HG02588 (cell line): Measurements from ENCODE around the gene RPAP3.

Experiments
- ATAC-seq: cut with Tn5 transposase; IDR thresholded peaks from one replicate; pipeline ENCODE4 v1.9.1; 2021; ENCODE audit warnings: mild to moderate bottlenecking, moderate library complexity; ENCODE audit not compliant: unreplicated experiment

The RPAP3 gene, protein sequence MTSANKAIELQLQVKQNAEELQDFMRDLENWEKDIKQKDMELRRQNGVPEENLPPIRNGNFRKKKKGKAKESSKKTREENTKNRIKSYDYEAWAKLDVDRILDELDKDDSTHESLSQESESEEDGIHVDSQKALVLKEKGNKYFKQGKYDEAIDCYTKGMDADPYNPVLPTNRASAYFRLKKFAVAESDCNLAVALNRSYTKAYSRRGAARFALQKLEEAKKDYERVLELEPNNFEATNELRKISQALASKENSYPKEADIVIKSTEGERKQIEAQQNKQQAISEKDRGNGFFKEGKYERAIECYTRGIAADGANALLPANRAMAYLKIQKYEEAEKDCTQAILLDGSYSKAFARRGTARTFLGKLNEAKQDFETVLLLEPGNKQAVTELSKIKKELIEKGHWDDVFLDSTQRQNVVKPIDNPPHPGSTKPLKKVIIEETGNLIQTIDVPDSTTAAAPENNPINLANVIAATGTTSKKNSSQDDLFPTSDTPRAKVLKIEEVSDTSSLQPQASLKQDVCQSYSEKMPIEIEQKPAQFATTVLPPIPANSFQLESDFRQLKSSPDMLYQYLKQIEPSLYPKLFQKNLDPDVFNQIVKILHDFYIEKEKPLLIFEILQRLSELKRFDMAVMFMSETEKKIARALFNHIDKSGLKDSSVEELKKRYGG

DNA sequence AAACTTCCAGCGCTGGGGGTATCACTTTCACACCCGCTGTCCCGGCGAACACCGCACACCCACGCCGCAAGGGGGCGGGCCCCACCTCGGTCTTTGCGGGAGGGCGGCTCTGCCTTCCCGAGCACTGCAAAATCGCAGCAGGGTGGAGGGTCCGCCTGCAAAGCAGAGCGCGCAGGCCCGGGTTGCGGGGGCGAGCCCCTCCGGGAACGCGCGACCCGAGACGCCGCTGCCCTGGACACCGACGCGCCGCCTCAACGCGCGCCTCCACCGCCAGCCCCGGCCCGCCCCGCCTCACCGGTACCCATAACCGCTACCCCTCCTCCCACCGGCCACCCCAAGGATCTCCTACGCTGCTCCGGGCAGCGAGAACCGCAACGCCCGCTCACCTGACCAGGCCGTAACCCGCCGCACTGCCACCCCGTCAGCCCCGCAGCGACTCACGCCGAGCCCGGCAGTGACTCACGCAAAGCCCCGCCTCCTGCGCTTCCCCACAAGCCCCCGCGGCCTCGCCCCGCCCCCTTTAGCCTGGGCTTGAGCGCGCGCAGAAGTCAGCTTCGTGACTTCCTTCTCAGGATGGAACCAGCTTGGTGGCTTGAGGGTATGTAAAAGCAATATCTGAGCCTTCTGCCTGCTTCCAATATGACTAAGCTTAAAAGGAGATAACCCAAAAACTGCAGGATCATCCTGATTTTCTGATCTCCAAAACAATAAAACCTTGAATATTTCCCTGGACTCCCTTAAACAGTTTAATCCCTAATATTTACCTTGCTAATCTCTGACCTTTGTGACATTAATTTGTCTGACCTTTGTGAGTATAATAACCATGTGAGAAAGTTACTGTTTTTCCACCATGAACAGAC, at the start of gene RPAP3:
Gene RPAP3 (minus strand): TSS at position 465 of the 860 bp plus-strand sequence. CDS start 3,190 bp downstream, outside the sequence.
- peak; percentile 85 for ATAC-seq

DNA sequence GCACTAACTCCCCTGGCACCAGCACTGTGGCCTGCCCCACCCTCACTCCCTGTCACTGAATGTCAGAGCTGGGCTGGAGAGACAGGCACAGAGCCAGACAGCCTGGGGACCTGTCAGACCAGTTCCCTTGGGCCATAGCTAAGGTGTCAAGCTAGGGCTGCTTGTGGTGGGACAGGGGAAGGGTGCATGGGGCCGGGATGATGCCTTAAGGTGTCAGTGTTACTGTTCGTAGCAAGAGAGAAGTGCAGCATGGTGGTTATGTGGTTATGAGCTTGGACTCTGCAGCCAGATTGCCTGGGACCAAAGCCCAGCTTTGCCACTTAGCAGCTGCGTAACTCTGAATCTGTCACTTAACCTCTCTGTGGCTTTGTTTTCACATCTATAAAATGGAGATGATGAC, 49.1 kb upstream of the RPAP3 start:
- no peak for ATAC-seq

DNA sequence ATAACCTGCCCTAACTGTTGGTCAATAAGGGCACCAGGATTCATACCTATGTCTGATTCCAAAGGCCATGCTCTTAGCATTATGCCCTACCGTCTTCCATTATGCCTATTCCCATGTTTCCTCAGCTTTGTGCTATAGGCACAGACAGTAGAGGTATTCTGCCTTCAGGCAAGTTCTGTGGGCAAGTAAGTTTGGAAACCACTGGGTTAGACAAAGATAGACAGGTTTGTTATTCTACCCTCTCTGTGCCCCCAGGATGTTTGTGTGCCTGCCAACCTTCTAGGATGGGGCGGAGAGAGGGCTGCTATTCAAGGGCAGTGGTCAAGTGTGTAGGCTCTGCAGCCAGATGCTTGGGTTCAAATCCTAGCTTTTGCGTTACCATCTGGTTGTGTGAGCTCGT, 48.3 kb upstream of the RPAP3 start:
- ATAC-seq = no peak

DNA sequence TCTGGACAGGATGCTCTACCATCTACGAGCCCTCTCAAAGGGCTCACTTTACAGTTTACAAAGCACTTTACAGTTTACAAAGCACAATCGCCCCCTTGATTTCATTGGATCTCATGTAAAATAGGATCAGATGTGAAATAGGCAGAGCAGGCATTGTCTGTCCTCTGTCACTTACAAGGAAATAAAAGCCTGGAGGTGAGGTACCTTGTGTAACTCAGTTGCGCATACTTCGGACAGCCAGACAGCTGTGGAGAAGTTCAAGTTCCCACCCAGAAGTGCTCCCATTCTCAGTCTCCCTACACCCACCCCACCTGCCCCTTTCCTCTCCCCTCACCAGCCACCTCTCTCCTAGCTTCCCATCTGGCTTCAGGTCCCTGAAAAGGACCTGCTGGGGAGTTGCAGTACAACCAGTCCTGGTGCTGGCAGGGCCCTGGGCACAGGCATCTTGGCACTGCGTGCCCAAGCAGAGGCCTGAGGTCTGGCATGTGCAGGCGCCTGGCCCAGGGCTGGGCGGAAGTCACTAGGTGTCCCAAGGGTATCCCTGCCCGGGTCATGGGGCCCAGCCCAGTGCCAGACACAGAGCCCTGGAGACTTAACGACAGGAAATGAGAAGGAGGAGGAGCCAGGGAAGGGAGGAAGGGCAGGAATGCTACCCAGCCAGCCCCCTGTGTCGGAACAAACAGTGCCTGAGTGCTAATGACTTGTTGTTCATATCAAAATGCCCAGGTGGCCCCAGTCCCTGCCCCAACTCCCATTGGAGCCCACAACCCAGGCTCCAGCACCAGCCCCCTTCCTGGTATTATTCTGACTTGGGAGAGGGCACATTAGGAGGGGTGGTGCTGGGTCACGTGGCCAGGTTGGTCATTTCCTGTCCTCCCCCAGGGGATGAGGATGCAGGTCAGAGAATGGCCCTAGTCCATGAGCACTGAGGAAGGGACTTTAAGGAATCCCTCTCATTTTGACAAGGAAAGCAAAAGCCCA, 47.5 kb upstream of the RPAP3 start:
- ATAC-seq = no peak

DNA sequence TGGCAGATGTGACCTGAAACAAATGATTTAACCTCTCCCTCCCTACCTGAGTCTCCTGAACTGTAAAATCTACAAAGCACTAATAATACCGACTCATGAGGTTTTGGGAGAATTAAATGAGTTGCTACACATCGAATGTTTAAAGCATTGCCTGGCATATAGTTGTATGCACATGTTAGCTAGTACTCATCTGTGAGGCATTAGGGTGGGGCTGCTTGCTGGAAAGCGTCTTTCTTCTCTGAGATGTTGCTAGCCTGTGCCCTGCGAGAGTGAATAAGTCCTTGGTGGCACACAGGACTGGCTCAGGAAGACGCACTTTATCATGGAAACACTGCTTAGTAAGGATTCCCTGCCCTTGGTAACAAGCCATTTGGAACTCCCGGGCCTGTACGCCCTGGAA, 46.7 kb upstream of the RPAP3 start:
- ATAC-seq = no peak

DNA sequence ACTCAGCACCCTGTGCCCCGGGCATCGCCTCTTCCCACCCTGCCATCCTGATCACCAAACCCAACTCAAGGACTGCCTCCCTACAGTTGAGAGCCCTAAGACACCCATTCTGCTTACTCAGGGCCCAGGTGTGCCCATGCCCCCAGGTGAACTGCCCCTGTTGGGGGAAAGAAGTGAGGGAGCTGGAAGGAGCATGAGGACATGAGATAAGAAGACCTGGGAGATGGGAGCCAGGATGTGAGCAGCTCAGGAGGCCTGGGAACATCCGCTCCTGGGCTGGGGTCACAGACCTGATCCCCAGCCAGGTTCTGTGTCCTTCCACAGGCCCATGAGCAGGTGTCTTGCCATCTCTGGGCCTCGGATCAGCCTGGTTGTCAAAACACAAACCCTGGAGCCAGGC, 46.3 kb upstream of the RPAP3 start:
- no peak for ATAC-seq

DNA sequence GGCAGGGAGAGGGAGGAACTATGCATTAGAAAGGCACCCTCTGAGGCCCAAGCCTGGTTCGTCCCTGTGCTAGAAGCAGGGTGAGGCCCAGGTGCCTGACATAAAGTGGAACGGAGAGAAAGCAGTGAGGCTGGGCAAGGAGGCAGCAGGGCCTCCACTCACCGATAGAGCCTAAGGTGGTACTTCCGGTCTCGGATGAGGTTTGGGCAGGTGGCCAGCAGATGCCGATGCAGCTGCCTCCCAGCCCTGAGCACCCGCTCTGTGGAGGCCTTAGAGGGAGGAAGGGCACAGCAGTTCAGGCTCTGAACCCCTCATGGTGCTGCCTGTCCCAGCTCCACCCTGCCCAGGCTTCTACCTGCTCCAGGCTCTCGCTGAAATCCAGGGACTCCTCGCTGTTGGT, 45.7 kb upstream of the RPAP3 start:
- ATAC-seq = no peak

DNA sequence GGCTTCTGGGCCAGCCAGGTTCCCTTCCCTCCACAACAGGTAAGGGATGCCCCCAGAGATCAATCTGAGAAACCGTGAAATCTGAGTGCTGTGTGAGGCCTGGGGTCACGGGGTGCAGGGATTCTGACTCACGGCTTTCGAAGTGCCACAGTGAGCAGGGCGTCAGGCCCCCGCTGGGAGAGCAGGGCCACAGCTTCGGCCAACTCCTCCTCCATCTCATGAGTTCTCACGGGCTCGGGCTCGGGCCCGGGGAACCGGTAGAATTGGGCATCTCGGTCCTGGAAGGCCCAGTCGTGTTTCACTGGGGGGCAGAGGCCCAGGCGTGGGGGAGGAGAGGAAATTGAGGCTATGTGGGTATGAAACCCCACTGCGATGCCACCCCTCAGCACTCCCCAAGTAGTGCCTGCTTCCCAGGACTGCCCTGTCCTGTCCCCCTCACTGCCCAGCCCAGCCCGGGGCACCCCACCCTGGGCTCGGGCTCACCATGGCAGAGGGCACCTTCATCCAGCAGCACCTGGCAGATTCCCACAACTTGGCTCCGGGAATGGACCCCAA, 45.2 kb upstream of the RPAP3 start:
- ATAC-seq = no peak

DNA sequence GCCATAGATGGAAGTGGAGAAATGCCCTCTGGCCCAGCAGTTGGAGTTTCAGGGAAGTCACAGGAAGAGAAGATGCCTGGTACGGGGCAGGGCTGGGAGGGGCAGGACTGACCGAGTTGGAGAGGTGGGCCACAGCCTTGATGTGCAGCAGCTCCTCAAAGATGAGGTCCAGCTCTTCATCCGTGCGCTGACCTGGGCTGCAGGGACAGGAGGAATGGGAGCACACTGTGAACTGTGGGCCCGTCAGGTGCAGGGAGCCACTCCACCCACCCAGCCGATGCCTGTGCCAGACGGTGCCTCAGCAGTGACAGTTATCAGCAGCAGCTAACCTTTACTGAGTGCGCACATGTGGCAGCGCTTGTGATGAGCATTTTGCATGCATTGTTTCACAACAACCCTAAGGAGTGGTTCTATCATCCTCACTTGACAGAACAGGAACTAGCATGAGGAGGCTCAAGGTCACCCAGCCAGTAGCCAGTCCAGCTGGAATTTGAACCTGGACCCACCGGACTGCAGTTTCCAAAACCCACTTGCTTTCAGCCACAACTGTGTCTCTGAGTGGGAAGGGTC, 44.5 kb upstream of the RPAP3 start:
- no peak for ATAC-seq

DNA sequence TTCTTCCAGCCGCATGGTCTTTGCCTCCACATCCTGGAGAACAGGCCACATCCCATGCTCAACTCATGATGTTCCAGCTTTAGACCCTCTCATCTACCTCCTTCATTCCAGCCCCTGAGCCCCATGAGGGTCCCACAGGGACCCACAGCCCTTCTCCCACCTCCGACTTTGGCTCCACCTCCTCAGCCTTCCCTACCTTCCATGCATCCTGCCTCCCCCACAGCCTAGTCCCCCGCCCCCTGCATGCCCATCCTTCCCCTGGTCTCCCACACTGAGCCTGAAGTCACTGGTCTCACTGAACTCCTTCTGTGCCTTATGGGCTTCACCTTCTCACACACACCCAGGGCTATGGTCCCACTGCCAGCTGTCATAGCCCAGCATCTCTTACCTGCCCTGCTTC, 43.1 kb upstream of the RPAP3 start:
- no peak for ATAC-seq

DNA sequence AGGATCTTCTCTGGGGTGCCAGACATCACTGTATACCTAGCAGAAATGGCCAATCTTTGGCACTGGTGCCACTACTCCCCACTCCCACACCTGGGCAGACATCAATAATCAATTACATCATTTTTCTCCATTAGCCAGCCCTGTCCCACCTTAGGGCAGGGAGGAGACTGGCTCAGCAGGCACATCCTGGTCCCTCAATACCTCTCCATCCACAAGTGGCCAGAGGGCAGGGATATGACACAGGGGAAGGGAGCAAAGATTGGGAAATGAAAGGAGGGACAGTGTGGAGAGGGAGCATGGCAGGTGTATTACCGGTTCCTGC, 42.6 kb upstream of the RPAP3 start:
- ATAC-seq = no peak

DNA sequence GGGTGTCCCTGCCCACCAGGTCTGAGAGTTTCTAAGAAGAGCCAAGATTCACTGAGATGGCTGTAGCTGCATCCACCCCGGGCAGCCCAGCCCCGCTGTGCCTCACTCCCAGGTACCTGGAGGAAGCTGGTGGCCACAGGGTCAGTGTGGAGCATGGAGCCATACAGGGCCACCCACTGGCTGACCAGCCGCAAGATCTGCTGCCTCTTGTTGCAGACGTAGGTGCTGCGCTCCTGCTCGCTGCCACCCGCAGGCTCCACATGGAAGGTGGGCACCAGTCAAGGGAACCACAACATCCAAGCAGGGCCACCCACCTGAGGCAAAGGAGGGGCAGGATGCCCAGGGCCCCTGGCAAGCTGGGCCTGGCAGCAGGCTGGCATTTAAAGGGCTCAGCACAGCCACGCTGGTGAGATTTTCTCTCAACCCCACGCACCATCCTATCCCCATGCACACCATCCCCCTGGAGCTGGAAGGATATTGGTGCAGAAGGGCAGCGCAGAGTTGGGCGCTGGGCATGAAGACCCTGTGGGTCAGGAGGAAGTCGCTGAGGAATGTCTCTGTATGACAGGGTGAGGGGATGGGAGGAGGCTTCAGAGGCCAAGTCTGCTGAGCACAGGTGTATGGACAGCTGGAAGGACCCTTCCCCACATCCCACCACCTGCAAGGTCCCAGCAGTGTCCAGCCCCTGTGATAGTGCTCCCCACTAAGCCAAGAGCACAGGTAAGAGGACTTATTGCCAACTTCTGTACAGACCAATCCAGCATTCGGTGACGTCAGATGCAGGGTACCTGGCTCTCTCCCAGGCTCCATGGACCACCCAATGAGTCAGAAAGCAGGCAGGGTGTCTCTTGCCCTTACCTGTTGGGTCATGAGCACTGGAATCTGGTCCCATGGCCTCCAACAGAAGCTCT, 42.0 kb upstream of the RPAP3 start:
- ATAC-seq = no peak

DNA sequence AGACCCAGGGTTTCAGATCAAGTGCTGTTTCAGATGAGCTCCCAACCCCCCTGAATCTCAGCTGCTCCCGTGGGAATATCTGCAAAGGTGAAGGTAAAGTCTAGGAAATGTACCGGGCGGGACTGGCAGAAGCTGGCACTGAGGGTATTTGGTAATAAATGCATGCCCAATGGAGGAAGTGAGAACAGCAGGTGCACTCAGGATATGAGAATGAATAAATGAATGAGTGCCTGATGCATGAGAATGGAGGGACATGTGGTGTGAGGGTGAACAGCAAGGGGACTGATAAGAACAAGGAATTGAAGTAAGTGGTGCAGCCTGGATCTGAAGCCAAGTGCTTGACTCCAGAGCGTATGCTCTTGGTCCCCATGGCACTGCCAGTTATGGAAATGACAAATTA, 41.3 kb upstream of the RPAP3 start:
- ATAC-seq = no peak

DNA sequence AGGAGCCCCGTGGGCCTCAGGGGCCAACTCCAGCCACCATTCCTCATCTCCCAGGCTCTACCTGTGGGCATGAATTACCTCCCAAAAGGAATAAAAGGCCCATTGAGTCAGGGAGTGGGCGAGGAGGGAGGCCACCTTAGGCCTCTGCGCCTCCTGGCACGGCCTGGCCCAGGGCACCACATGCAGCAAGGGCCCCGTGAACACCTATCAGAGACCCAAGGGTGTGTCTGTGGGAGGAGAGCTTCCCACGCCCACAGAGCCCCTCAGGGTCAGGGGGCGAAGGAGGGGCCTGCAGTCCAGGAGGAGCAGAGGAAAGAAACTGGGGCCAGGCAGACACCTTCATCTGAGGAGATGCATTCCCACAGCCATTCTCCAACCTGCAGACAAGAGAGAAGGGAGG, 40.7 kb upstream of the RPAP3 start:
- no peak for ATAC-seq

DNA sequence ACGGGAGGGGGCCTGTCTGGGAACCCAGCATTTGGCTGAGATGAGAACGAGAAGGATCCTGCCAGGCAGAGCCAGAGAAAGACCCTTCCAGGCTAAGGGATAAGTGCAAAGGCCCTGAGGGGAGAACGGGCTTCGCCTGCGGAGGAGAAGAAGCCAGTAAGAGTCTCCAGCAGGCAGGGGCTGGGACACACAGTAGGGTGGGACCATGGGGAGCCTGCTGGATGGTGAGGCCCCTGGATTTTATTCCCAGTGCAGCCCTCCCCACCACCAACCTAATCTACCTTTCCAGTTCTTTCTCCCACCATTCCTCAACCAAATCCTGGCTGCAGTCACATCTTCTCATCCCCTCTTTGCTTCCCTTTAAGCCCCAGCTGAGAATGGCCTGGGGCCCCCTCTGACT, 40.2 kb upstream of the RPAP3 start:
- no peak for ATAC-seq

DNA sequence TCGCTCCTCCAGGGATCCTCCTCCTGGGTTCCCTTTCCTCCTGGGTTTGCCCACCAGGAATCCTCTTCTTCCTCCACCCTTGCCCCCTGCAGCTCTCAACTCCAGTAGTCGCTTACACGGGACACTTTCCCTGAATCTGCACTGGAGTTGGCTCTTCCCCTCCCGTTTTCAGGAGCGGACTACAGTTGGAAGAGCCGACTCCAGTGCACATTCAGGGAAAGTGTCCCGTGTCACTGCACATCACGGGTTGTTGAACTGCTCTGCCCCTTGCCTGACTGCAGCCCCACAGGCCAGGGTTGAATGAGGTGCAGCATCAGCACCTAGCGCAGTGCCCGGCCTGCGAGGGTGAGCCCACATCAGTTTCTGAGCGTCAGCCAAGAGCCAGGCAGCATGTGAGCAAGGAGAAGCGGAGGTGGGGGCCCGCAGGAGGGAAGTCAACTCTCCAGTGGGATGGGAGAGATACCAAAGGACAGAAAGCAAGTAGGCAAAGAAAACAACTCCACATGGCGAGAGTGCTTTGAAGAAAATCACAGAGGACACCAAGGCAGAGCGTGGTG, 39.7 kb upstream of the RPAP3 start:
- no peak for ATAC-seq

DNA sequence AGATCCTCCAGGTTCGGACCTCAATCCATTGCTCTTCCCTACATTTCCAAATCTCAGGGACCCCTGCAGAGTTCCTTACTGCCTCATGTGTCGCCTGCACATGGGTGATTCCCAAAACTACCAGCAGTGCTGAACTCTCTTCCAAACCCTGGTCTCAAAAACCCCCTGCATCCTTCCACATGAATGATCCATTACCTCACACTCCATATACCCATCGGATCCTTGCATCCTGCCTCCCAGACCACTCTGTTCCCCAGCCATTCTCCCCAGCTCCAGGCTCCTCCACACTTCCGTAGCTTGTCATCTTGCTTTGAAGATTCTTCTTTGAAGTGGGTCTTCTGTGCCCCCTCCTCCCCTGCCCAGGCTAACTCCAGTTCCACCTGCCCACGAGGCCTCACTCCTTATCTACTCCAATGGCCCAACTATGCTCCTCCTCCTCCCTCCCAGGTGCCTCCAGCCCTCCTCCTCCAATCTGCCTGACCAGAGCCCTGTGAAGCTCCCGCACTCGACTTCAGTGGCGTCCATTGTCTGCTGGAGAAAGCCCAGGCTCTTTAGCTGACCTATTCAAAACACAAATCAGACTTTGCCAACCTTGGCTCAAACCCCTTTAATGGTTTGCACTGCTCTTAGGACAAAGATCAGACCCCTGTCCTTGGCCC, 39.1 kb upstream of the RPAP3 start:
- no peak for ATAC-seq

DNA sequence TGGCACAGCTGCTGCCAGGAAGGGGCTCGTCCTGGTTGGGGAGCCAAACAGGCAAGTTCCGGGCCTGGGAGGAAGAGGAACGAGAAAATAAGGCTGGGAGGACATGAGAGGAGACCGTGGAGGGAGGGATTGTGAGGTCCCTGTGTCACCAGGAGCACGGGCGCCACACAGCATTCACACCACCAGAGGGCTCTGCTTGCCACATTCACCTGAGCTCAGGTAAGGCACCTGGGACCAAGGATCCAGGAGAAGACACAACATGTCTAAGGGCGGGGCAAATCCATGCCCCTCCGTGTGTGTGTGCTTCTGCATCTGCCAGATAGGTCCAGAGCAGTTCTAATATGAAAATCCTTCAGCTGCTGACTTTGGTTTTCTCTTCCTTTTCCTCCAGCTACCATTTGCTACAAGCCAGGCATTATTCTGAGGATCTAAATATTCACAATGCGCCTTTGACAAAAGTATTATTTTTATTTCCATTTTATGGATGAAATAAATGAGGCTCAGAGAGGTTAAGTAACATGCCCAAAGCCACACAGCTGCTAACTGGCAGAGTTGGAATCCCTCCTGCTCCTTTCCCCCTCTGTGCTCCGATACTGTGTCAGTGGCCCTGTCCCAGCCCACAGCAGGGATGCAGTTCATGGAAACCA, 38.3 kb upstream of the RPAP3 start:
- no peak for ATAC-seq
